Measurements from ENCODE around the gene HOGA1. TPM values are rescaled to one million over a fixed set of nuclear protein-coding genes. Genes with fewer than 3 reads are reported as not detected.

The HOGA1 gene
- total RNA-seq, 1 donor from 2014 or later = 2.1 TPM

DNA sequence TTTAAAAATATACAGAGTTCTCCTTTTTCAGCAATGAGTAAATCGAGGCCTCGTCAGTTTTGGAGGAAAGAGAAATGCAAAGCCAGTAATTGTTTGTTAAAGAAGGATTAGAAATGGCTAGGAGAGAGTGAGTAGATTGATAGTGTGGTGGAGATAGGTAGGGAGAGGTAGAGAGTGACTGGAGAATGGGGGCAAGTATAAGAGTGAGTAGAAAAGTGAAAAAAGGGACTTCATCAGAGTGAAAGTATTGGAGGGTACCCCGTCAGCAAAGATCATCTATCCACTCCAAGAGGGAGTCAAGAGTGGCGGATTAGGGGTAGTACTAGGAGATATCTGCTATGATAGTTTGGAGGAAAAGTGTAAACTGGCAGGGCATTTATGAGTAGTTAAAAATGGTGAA lies 20.9 kb upstream of the HOGA1 start:
- no peak overlapping the region for H3K4me3 Mint-ChIP-seq
- H3K27ac Mint-ChIP-seq = no peak overlapping the region
- H3K9me3 Mint-ChIP-seq = peaks cover 14% of the 10 kb centered on the region
- TF ChIP-seq, protein P1, sequence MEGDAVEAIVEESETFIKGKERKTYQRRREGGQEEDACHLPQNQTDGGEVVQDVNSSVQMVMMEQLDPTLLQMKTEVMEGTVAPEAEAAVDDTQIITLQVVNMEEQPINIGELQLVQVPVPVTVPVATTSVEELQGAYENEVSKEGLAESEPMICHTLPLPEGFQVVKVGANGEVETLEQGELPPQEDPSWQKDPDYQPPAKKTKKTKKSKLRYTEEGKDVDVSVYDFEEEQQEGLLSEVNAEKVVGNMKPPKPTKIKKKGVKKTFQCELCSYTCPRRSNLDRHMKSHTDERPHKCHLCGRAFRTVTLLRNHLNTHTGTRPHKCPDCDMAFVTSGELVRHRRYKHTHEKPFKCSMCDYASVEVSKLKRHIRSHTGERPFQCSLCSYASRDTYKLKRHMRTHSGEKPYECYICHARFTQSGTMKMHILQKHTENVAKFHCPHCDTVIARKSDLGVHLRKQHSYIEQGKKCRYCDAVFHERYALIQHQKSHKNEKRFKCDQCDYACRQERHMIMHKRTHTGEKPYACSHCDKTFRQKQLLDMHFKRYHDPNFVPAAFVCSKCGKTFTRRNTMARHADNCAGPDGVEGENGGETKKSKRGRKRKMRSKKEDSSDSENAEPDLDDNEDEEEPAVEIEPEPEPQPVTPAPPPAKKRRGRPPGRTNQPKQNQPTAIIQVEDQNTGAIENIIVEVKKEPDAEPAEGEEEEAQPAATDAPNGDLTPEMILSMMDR (conservative IDR thresholded peaks at IDR 0.05) = no peak
- no peaks in the 10 kb centered on the region for H3K27me3 Mint-ChIP-seq
- no peaks in the 10 kb centered on the region for H3K36me3 Mint-ChIP-seq
- H3K4me1 Mint-ChIP-seq (ENCODE audit: unreplicated experiment) = peaks cover 4% of the 10 kb centered on the region
- DNase-seq (ENCODE audit: extremely low spot score, unreplicated experiment) = no peak

DNA sequence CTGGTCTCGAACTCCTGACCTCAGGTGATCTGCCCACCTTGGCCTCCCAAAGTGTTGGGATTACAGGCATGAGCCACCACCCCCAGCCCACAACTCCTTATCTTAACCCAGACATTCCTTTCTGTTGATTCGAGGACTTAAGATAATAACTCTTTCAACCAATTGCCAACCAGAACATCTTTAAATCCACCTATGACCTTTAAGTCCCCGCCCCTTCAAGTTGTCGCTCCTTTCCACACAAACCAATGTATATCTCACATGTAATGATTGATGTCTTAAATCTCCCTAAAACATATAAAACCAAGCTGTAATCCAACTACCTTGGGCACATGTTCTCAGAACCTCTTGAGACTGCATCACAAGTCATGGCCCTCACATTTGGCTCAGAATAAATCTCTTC lies 19.4 kb upstream of the HOGA1 start:
- peaks cover 4% of the 10 kb centered on the region for H3K4me1 Mint-ChIP-seq (ENCODE audit: unreplicated experiment)
- TF ChIP-seq, protein P1 (conservative IDR thresholded peaks at IDR 0.05) = no peak
- DNase-seq (ENCODE audit: extremely low spot score, unreplicated experiment) = no peak
- H3K9me3 Mint-ChIP-seq = peaks cover 14% of the 10 kb centered on the region
- no peaks in the 10 kb centered on the region for H3K36me3 Mint-ChIP-seq
- no peak overlapping the region for H3K27ac Mint-ChIP-seq
- H3K27me3 Mint-ChIP-seq = no peaks in the 10 kb centered on the region
- no peak overlapping the region for H3K4me3 Mint-ChIP-seq

- no peaks in the 10 kb centered on the region for H3K36me3 Mint-ChIP-seq
- no peak overlapping the region for H3K4me3 Mint-ChIP-seq
- no peak overlapping the region for H3K27ac Mint-ChIP-seq
Measured at GRCh38 chr10:97566336-97566996, 17.7 kb upstream of the HOGA1 start.

DNA sequence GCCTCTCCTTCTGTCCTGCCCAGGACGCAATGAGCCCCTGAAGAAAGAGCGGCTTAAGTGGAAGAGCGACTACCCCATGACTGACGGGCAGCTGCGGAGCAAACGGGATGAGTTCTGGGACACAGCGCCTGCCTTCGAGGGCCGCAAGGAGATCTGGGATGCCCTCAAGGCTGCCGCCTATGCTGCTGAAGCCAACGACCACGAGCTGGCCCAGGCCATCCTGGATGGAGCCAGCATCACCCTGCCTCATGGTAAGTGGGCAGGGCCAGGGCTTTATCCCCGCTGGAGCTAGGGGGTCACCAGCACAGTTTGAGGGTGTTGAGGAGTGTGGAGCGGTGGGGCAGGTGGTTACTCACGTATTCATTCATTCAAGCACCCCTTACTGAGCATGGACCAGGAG lies 16.3 kb upstream of the HOGA1 start:
- Mint-ChIP-seq H3K36me3 (no peaks in the 10 kb centered on the region), H3K9me3 (peaks cover 6% of the 10 kb centered on the region), H3K4me1 (ENCODE audit: unreplicated experiment) (peaks cover 4% of the 10 kb centered on the region), H3K27ac (no peak overlapping the region), H3K27me3 (no peaks in the 10 kb centered on the region), H3K4me3 (no peak overlapping the region)
- no peak for DNase-seq (ENCODE audit: extremely low spot score, unreplicated experiment)
- TF ChIP-seq, protein P1 (conservative IDR thresholded peaks at IDR 0.05) = no peak

More at GRCh38 chr10:97566336-97566996, 17.7 kb upstream of the HOGA1 start:
- Mint-ChIP-seq H3K4me1 (ENCODE audit: unreplicated experiment) (peaks cover 4% of the 10 kb centered on the region), H3K9me3 (peaks cover 14% of the 10 kb centered on the region), H3K27me3 (no peaks in the 10 kb centered on the region)
- DNase-seq (ENCODE audit: extremely low spot score, unreplicated experiment) = no peak
- TF ChIP-seq, protein P1 (conservative IDR thresholded peaks at IDR 0.05) = no peak

DNA sequence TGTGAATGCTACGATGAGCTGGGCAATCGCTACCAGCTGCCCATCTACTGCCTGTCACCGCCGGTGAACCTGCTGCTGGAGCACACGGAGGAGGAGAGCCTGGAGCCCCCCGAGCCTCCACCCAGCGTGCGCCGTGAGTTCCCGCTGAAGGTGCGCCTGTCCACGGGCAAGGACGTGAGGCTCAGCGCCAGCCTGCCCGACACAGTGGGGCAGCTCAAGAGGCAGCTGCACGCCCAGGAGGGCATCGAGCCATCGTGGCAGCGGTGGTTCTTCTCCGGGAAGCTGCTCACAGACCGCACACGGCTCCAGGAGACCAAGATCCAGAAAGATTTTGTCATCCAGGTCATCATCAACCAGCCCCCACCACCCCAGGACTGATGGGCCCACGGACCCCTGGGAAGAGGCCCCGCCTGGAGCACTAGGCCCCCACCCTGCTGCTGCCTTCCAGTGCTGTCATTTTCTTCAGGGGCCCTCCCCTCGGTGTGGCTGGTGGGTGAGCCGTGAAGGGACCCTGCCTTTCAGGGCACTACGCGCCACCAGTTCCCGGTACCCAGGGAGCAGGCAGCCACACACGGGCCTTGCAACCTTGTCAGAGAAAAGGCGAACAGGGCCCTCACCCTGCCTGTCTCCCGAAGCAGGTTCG lies 13.9 kb upstream of the HOGA1 start:
- no peak overlapping the region for H3K27ac Mint-ChIP-seq
- TF ChIP-seq, protein P1 (conservative IDR thresholded peaks at IDR 0.05) = no peak
- H3K36me3 Mint-ChIP-seq = no peaks in the 10 kb centered on the region
- H3K27me3 Mint-ChIP-seq = no peaks in the 10 kb centered on the region
- DNase-seq (ENCODE audit: extremely low spot score, unreplicated experiment) = no peak
- H3K4me3 Mint-ChIP-seq = no peak overlapping the region
- no peaks in the 10 kb centered on the region for H3K9me3 Mint-ChIP-seq
- H3K4me1 Mint-ChIP-seq (ENCODE audit: unreplicated experiment) = no peaks in the 10 kb centered on the region

Measured in type B pancreatic cell (in vitro differentiated cells).